Type B pancreatic cell (in vitro differentiated cells): ENCODE measurements around the gene LRRC14B. TPM values are rescaled to one million over a fixed set of nuclear protein-coding genes. Genes with fewer than 3 reads are reported as not detected.
"Not testable (repeated sequence)": the region's sequence is repeated elsewhere in the genome, so short reads cannot be mapped to it uniquely, and the experiment has no call there.

Source experiments
- DNase-seq: peaks from one replicate; pipeline ENCODE4 v3.0.0; 2021; ENCODE audit warnings: mixed read lengths; ENCODE audit not compliant: unreplicated experiment; ENCODE audit errors: extremely low spot score
- H3K27ac Mint-ChIP-seq: 2 replicates; pipeline ENCODE4 v1.8.0; 2021; ENCODE audit warnings: mild to moderate bottlenecking, mixed read lengths
- H3K27me3 Mint-ChIP-seq: 2 replicates; pipeline ENCODE4 v1.8.0; 2021; ENCODE audit warnings: mixed read lengths
- H3K36me3 Mint-ChIP-seq: 2 replicates; pipeline ENCODE4 v1.8.0; 2021; ENCODE audit warnings: mixed read lengths
- H3K4me1 Mint-ChIP-seq: one replicate; pipeline ENCODE4 v1.8.0; 2021; ENCODE audit warnings: mixed read lengths; ENCODE audit not compliant: unreplicated experiment
- H3K4me3 Mint-ChIP-seq: 2 replicates; pipeline ENCODE4 v1.8.0; 2021; ENCODE audit warnings: mild to moderate bottlenecking, mixed read lengths
- H3K9me3 Mint-ChIP-seq: 2 replicates; pipeline ENCODE4 v1.8.0; 2021; ENCODE audit warnings: mixed read lengths
- total RNA-seq: library from RNA; stranded (reverse); gene quantifications from 2 replicates; pipeline ENCODE4 v1.2.1, GENCODE V29; 2021; ENCODE audit warnings: low replicate concordance

LRRC14B gene
- total RNA-seq, 1 donor from 2014 or later, result not detected

DNA sequence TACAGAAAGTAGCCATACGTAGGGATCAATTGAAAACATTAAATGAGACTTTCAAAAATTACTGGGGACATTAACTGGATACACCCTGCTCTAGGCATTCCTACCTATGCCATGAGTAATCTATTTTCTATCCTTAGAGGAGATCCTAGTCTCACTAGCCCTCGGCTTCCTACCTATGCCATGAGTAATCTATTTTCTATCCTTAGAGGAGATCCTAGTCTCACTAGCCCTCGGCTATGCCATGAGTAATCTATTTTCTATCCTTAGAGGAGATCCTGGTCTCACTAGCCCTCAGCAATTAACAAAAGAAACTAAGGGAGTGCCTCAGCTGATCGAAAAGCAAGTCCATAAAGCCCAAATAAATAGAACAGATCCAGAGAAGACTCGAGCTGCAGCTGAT lies 54.4 kb downstream of the LRRC14B start:
- peaks cover 64% of the 10 kb centered on the region for H3K36me3 Mint-ChIP-seq
- not testable (repeated sequence) for DNase-seq, H3K27me3 Mint-ChIP-seq, H3K9me3 Mint-ChIP-seq, H3K4me3 Mint-ChIP-seq, H3K27ac Mint-ChIP-seq, H3K4me1 Mint-ChIP-seq

Other genes with a start within 250 kb of the LRRC14B start
- 32.8 and 46.6 TPM in 2 replicates for gene PLEKHG4B, start 99.3 kb upstream of the LRRC14B start, total RNA-seq
- 6.0 and 10.8 TPM in 2 replicates for gene CCDC127, start 26.7 kb downstream of the LRRC14B start, total RNA-seq
- gene SDHA, start 26.8 kb downstream of the LRRC14B start, total RNA-seq, result 143 and 179 TPM in 2 replicates
- 90.8 and 107 TPM in 2 replicates for gene PDCD6, start 80.2 kb downstream of the LRRC14B start, total RNA-seq
- 7.9 and 13.4 TPM in 2 replicates for gene AHRR, start 130.2 kb downstream of the LRRC14B start, total RNA-seq